Mucosa of gallbladder (tissue), 1 donor: ENCODE results near the gene D2HGDH. TPM values are rescaled to one million over a fixed set of nuclear protein-coding genes. Genes with fewer than 3 reads are reported as not detected.
"Not testable (repeated sequence)": the region's sequence is repeated elsewhere in the genome, so short reads cannot be mapped to it uniquely, and the experiment has no call there.

Experiments
- DNase-seq: peaks from one replicate; pipeline ENCODE4 v3.0.0-alpha.2; 2020; ENCODE audit warnings: low spot score
- total RNA-seq: library from RNA; stranded (reverse); gene quantifications from one replicate; pipeline ENCODE4 v1.2.1, GENCODE V29; 2021
- donor health status: DM: no; HTN: no; CAD: no.

The D2HGDH gene
- total RNA-seq, 1 donor from 2014 or later, result 71.5 TPM

- no peak for DNase-seq
Observed at GRCh38 chr2:241748468-241749256, 14.2 kb downstream of the D2HGDH start.

GRCh38 chr2:241750076-241750840 is 15.8 kb downstream of the D2HGDH start:
- DNase-seq, result no peak

- DNase-seq, result no peak
Observed at GRCh38 chr2:241751152-241751551, 16.7 kb downstream of the D2HGDH start.

GRCh38 chr2:241751776-241752175 is 17.3 kb downstream of the D2HGDH start:
- DNase-seq, result no peak

- no peak for DNase-seq
Observed at GRCh38 chr2:241752253-241752652, 17.8 kb downstream of the D2HGDH start.

- no peak for DNase-seq
Observed at GRCh38 chr2:241752689-241753276, 18.4 kb downstream of the D2HGDH start.

- DNase-seq, result no peak
Observed at GRCh38 chr2:241753493-241753892, 19.1 kb downstream of the D2HGDH start.

GRCh38 chr2:241754042-241754441 is 19.6 kb downstream of the D2HGDH start:
- DNase-seq, result no peak

- no peak for DNase-seq
Observed at GRCh38 chr2:241755166-241755565, 20.7 kb downstream of the D2HGDH start.

- DNase-seq, result no peak
Observed at GRCh38 chr2:241755777-241756176, 21.3 kb downstream of the D2HGDH start.

GRCh38 chr2:241759067-241759807 is 24.8 kb downstream of the D2HGDH start:
- DNase-seq, result no peak

- DNase-seq, result not testable (repeated sequence)
Observed at GRCh38 chr2:241759893-241760292, 25.5 kb downstream of the D2HGDH start.

- no peak for DNase-seq
Observed at GRCh38 chr2:241760301-241760771, 25.9 kb downstream of the D2HGDH start.

GRCh38 chr2:241762321-241762932 is 28.0 kb downstream of the D2HGDH start:
- no peak for DNase-seq

- no peak for DNase-seq
Observed at GRCh38 chr2:241762933-241763369, 28.5 kb downstream of the D2HGDH start.

- DNase-seq, result no peak
Observed at GRCh38 chr2:241763551-241764274, 29.3 kb downstream of the D2HGDH start.

GRCh38 chr2:241764275-241765241 is 30.1 kb downstream of the D2HGDH start:
- DNase-seq, result no peak

GRCh38 chr2:241767464-241768250 is 33.2 kb downstream of the D2HGDH start:
- DNase-seq, result no peak
